Parathyroid adenoma (tissue), 2 donors: ENCODE data around the gene TBC1D22A.

Experiments
- H2AFZ ChIP-seq: fragments of 300-600 bp; sonication (generic); one replicate; pipeline ENCODE4 v1.7.0; 2017; ENCODE audit warnings: antibody characterized with exemption, mild to moderate bottlenecking
- H3K27ac ChIP-seq: fragments of 300-600 bp; sonication (generic); one replicate; pipeline ENCODE4 v1.7.0; 2017
- H3K27me3 ChIP-seq: fragments of 300-600 bp; sonication (generic); one replicate; pipeline ENCODE4 v1.7.0; 2017; ENCODE audit warnings: low read length; ENCODE audit not compliant: control insufficient read depth, insufficient read depth
- H3K36me3 ChIP-seq: fragments of 300-600 bp; sonication (generic); one replicate; pipeline ENCODE4 v1.7.0; 2017; ENCODE audit warnings: low read length; ENCODE audit not compliant: control insufficient read depth, insufficient read depth
- H3K4me1 ChIP-seq: fragments of 300-600 bp; sonication (generic); one replicate; pipeline ENCODE4 v1.7.0; 2017; ENCODE audit warnings: control low read depth
- H3K4me2 ChIP-seq: fragments of 300-600 bp; sonication (generic); one replicate; pipeline ENCODE4 v1.7.0; 2017; ENCODE audit warnings: low read length
- H3K4me3 ChIP-seq: fragments of 300-600 bp; sonication (generic); one replicate; pipeline ENCODE4 v1.7.0; 2017; ENCODE audit warnings: low read depth, low read length
- H3K79me2 ChIP-seq: fragments of 300-600 bp; sonication (generic); one replicate; pipeline ENCODE4 v1.7.0; 2017; ENCODE audit warnings: control low read depth
- H3K9ac ChIP-seq: fragments of 300-600 bp; sonication (generic); one replicate; pipeline ENCODE4 v1.7.0; 2017; ENCODE audit warnings: mild to moderate bottlenecking
- H3K9me3 ChIP-seq: fragments of 300-600 bp; sonication (generic); one replicate; pipeline ENCODE4 v1.7.0; 2017; ENCODE audit warnings: low read length; ENCODE audit not compliant: control insufficient read depth
- CTCF ChIP-seq: fragments of 300-600 bp; sonication (generic); IDR thresholded peaks from one replicate; pipeline ENCODE4 v1.7.0; 2017; ENCODE audit warnings: antibody characterized with exemption, mild to moderate bottlenecking
- donor health status: primary hyperparathyroidism.

TBC1D22A gene

GRCh38 chr22:47208630-47209029 is 446.2 kb downstream of the TBC1D22A start:
- Histone ChIP-seq H3K4me2 (no peak overlapping the region), H3K9me3 (no peaks in the 10 kb centered on the region), H3K79me2 (no peaks in the 10 kb centered on the region), H3K36me3 (no peaks in the 10 kb centered on the region), H3K4me3 (no peak overlapping the region), H3K9ac (no peak overlapping the region), H3K27me3 (no peaks in the 10 kb centered on the region), H3K4me1 (no peaks in the 10 kb centered on the region), H3K27ac (no peak overlapping the region), H2AFZ (no peak overlapping the region)
- no peak for TF ChIP-seq CTCF

- H3K4me3 ChIP-seq, result no peak overlapping the region
- H2AFZ ChIP-seq, result no peak overlapping the region
- H3K9ac ChIP-seq, result no peak overlapping the region
- no peaks in the 10 kb centered on the region for H3K4me1 ChIP-seq
- H3K27me3 ChIP-seq, result no peaks in the 10 kb centered on the region
- no peaks in the 10 kb centered on the region for H3K9me3 ChIP-seq
- no peaks in the 10 kb centered on the region for H3K36me3 ChIP-seq
- no peak overlapping the region for H3K27ac ChIP-seq
- no peak overlapping the region for H3K4me2 ChIP-seq
- H3K79me2 ChIP-seq, result no peaks in the 10 kb centered on the region
- TF ChIP-seq CTCF, result no peak
Measured at GRCh38 chr22:47209040-47209514, 446.6 kb downstream of the TBC1D22A start.

GRCh38 chr22:47209547-47210023 is 447.1 kb downstream of the TBC1D22A start:
- Histone ChIP-seq H3K27me3 (no peaks in the 10 kb centered on the region), H3K9ac (no peak overlapping the region), H3K79me2 (no peaks in the 10 kb centered on the region), H3K4me2 (no peak overlapping the region), H3K27ac (no peak overlapping the region), H3K9me3 (no peaks in the 10 kb centered on the region), H3K4me3 (no peak overlapping the region), H3K36me3 (no peaks in the 10 kb centered on the region), H3K4me1 (no peaks in the 10 kb centered on the region), H2AFZ (no peak overlapping the region)
- no peak for TF ChIP-seq CTCF

GRCh38 chr22:47210112-47210657 is 447.7 kb downstream of the TBC1D22A start:
- Histone ChIP-seq H2AFZ (no peak overlapping the region), H3K4me3 (no peak overlapping the region), H3K36me3 (no peaks in the 10 kb centered on the region), H3K79me2 (no peaks in the 10 kb centered on the region), H3K27ac (no peak overlapping the region), H3K9ac (no peak overlapping the region), H3K9me3 (no peaks in the 10 kb centered on the region), H3K4me1 (no peaks in the 10 kb centered on the region), H3K4me2 (no peak overlapping the region), H3K27me3 (no peaks in the 10 kb centered on the region)
- no peak for TF ChIP-seq CTCF

- Histone ChIP-seq H2AFZ (no peak overlapping the region), H3K27ac (no peak overlapping the region), H3K79me2 (no peaks in the 10 kb centered on the region), H3K4me1 (no peaks in the 10 kb centered on the region), H3K9ac (no peak overlapping the region), H3K9me3 (no peaks in the 10 kb centered on the region), H3K4me2 (no peak overlapping the region), H3K27me3 (no peaks in the 10 kb centered on the region), H3K4me3 (no peak overlapping the region), H3K36me3 (no peaks in the 10 kb centered on the region)
- no peak for TF ChIP-seq CTCF
Measured at GRCh38 chr22:47210686-47211085, 448.2 kb downstream of the TBC1D22A start.
